ENCODE measurements around the gene PBRM1. TPM values are rescaled to one million over a fixed set of nuclear protein-coding genes. Genes with fewer than 3 reads are reported as not detected.

Gene PBRM1
- total and polyA plus RNA-seq, 2 experiments from 2014 or later: 57.5 to 72.5 TPM

DNA sequence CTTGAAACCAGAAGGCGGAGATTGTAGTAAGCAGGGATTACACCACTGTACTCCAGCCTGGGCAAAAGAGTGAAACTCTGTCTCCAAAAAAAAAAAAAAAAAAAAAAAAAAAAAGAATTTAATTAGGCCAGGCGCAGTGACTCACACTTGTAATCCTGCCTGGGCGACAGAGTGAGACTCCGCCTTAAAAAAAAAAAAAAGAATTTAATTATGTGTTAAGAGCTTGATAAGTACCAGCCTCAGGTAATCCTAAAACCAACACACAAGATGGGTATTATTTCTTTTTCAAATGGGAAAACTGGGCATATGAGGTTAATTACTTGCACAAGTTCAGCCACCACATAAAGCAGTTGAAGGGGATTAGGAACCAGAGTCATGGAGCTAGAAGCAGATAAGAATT lies 49.0 kb downstream of the PBRM1 start:
- Mint-ChIP-seq H3K4me3 (no peak overlapping the region), H3K9me3 (no peaks in the 10 kb centered on the region), H3K27ac (no peak overlapping the region), H3K27me3 (ENCODE audit: insufficient read depth, low read depth, poor library complexity) (peaks cover 3% of the 10 kb centered on the region), H3K4me1 (no peaks in the 10 kb centered on the region), H3K36me3 (ENCODE audit: low read depth) (peaks cover 46% of the 10 kb centered on the region)
- H3F3A ChIP-seq (replicated peaks; ENCODE audit: low read depth): no peaks in the 10 kb centered on the region
- H3K4me2 ChIP-seq: no peak overlapping the region
- H3K79me2 ChIP-seq (replicated peaks; ENCODE audit: insufficient read depth): no peaks in the 10 kb centered on the region
- no peak overlapping the region for H2AFZ ChIP-seq
- H3K9me2 ChIP-seq (ENCODE audit: insufficient read depth): no peaks in the 10 kb centered on the region
- H3K27me3 ChIP-seq (ENCODE audit: insufficient read depth): no peaks in the 10 kb centered on the region
- H4K20me1 ChIP-seq (replicated peaks; ENCODE audit: insufficient read depth): 0 out of 2 replicates have a peak, but pooled peaks cover 5% of the 10 kb centered on the region
- TF ChIP-seq CREB1 (CRISPR knock-in tag; IDR thresholded peaks at IDR 0.05; ENCODE audit: low read depth): no peak
- ATAC-seq (no peak), DNase-seq (ENCODE audit: low spot score) (peak; percentile 2)
- no peaks in the 10 kb centered on the region for H3K4me1 ChIP-seq (ENCODE audit: insufficient read depth)
- H3K27ac ChIP-seq (ENCODE audit: low read depth): peak overlapping the region; percentile 66
- peaks cover 25% of the 10 kb centered on the region for H3K36me3 ChIP-seq (ENCODE audit: insufficient read depth)
- no peak overlapping the region for H3K4me3 ChIP-seq

DNA sequence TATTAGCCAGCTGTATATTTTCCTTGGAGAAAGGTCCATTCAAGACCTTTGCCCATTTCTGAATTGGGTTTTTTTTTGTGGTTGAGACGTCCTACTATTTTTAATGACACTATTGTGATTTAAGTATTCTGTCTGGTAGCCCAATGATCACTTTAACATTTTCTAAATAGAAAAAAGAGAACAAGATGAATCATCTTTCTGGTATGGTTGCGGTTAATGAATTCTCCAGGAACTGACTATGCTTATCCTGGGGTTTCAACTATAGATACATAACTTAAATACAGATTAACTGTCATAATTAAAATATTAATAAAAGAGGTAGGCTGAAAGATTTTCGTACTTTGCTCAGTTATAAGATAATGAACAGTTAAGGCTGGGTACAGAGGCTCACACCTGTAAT lies 51.9 kb downstream of the PBRM1 start:
- no peaks in the 10 kb centered on the region for H3K9me2 ChIP-seq (ENCODE audit: insufficient read depth)
- H3K4me1 ChIP-seq (ENCODE audit: insufficient read depth): no peaks in the 10 kb centered on the region
- Mint-ChIP-seq H3K4me1 (no peaks in the 10 kb centered on the region), H3K4me3 (no peak overlapping the region), H3K36me3 (ENCODE audit: low read depth) (peaks cover 22% of the 10 kb centered on the region), H3K9me3 (no peaks in the 10 kb centered on the region), H3K27ac (no peak overlapping the region), H3K27me3 (ENCODE audit: insufficient read depth, low read depth, poor library complexity) (no peaks in the 10 kb centered on the region)
- H3K4me2 ChIP-seq: no peak overlapping the region
- DNase-seq (ENCODE audit: low spot score) (no peak), ATAC-seq (no peak)
- no peaks in the 10 kb centered on the region for H3K27me3 ChIP-seq (ENCODE audit: insufficient read depth)
- no peak overlapping the region for H2AFZ ChIP-seq
- no peaks in the 10 kb centered on the region for H3F3A ChIP-seq (replicated peaks; ENCODE audit: low read depth)
- no peak overlapping the region for H3K27ac ChIP-seq (ENCODE audit: low read depth)
- 0 out of 2 replicates have a peak, but pooled peaks cover 5% of the 10 kb centered on the region for H4K20me1 ChIP-seq (replicated peaks; ENCODE audit: insufficient read depth)
- no peaks in the 10 kb centered on the region for H3K79me2 ChIP-seq (replicated peaks; ENCODE audit: insufficient read depth)
- peaks cover 11% of the 10 kb centered on the region; the same call in 1 of the 2 replicates for H3K36me3 ChIP-seq (ENCODE audit: insufficient read depth)
- H3K4me3 ChIP-seq: no peak overlapping the region
- TF ChIP-seq ZNF114 (CRISPR knock-in tag; IDR thresholded peaks at IDR 0.05): no peak

DNA sequence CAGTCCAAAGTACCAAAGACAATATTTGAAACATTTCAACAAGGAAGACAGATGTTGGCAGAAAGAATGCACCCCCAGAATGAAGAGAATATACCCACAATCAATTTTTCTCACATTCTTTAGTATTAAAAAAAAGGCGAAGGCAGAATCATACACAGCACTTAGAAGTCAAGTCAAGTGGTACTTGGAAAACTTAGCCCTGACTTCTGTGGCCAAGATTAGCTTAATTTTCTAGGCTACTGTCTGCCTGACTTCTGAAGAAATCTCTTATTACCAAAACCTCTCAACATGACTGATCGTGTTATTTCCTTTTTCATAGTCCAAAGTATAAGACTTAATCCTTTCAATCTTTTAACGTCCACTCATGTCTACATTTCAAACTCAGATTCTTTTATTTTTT lies 60.7 kb downstream of the PBRM1 start:
- Histone ChIP-seq H3K79me2 (replicated peaks; ENCODE audit: insufficient read depth) (no peaks in the 10 kb centered on the region), H3K9me2 (ENCODE audit: insufficient read depth) (no peaks in the 10 kb centered on the region), H3K36me3 (ENCODE audit: insufficient read depth) (peaks cover 13% of the 10 kb centered on the region; the same call in 1 of the 2 replicates), H3K4me3 (no peak overlapping the region), H3F3A (replicated peaks; ENCODE audit: low read depth) (no peaks in the 10 kb centered on the region), H3K4me1 (ENCODE audit: insufficient read depth) (no peaks in the 10 kb centered on the region), H3K4me2 (no peak overlapping the region), H2AFZ (no peak overlapping the region), H3K27ac (ENCODE audit: low read depth) (no peak overlapping the region), H3K27me3 (ENCODE audit: insufficient read depth) (no peaks in the 10 kb centered on the region), H4K20me1 (replicated peaks; ENCODE audit: insufficient read depth) (peaks cover 3% of the 10 kb centered on the region; the same call in 1 of the 2 replicates)
- Mint-ChIP-seq H3K4me1 (no peaks in the 10 kb centered on the region), H3K36me3 (ENCODE audit: low read depth) (peaks cover 18% of the 10 kb centered on the region; the same call in 2 of the 3 replicates), H3K27me3 (ENCODE audit: insufficient read depth, low read depth, poor library complexity) (no peaks in the 10 kb centered on the region), H3K27ac (no peak overlapping the region), H3K9me3 (no peaks in the 10 kb centered on the region), H3K4me3 (no peak overlapping the region)
- ATAC-seq (no peak), DNase-seq (ENCODE audit: low spot score) (no peak)
- TF ChIP-seq POLR2AphosphoS5 (IDR thresholded peaks at IDR 0.05; ENCODE audit: low read depth): no peak
- TF ChIP-seq, protein P1, sequence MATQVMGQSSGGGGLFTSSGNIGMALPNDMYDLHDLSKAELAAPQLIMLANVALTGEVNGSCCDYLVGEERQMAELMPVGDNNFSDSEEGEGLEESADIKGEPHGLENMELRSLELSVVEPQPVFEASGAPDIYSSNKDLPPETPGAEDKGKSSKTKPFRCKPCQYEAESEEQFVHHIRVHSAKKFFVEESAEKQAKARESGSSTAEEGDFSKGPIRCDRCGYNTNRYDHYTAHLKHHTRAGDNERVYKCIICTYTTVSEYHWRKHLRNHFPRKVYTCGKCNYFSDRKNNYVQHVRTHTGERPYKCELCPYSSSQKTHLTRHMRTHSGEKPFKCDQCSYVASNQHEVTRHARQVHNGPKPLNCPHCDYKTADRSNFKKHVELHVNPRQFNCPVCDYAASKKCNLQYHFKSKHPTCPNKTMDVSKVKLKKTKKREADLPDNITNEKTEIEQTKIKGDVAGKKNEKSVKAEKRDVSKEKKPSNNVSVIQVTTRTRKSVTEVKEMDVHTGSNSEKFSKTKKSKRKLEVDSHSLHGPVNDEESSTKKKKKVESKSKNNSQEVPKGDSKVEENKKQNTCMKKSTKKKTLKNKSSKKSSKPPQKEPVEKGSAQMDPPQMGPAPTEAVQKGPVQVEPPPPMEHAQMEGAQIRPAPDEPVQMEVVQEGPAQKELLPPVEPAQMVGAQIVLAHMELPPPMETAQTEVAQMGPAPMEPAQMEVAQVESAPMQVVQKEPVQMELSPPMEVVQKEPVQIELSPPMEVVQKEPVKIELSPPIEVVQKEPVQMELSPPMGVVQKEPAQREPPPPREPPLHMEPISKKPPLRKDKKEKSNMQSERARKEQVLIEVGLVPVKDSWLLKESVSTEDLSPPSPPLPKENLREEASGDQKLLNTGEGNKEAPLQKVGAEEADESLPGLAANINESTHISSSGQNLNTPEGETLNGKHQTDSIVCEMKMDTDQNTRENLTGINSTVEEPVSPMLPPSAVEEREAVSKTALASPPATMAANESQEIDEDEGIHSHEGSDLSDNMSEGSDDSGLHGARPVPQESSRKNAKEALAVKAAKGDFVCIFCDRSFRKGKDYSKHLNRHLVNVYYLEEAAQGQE (IDR thresholded peaks at IDR 0.05; ENCODE audit: unreplicated experiment): no peak
- TF ChIP-seq, protein P2, sequence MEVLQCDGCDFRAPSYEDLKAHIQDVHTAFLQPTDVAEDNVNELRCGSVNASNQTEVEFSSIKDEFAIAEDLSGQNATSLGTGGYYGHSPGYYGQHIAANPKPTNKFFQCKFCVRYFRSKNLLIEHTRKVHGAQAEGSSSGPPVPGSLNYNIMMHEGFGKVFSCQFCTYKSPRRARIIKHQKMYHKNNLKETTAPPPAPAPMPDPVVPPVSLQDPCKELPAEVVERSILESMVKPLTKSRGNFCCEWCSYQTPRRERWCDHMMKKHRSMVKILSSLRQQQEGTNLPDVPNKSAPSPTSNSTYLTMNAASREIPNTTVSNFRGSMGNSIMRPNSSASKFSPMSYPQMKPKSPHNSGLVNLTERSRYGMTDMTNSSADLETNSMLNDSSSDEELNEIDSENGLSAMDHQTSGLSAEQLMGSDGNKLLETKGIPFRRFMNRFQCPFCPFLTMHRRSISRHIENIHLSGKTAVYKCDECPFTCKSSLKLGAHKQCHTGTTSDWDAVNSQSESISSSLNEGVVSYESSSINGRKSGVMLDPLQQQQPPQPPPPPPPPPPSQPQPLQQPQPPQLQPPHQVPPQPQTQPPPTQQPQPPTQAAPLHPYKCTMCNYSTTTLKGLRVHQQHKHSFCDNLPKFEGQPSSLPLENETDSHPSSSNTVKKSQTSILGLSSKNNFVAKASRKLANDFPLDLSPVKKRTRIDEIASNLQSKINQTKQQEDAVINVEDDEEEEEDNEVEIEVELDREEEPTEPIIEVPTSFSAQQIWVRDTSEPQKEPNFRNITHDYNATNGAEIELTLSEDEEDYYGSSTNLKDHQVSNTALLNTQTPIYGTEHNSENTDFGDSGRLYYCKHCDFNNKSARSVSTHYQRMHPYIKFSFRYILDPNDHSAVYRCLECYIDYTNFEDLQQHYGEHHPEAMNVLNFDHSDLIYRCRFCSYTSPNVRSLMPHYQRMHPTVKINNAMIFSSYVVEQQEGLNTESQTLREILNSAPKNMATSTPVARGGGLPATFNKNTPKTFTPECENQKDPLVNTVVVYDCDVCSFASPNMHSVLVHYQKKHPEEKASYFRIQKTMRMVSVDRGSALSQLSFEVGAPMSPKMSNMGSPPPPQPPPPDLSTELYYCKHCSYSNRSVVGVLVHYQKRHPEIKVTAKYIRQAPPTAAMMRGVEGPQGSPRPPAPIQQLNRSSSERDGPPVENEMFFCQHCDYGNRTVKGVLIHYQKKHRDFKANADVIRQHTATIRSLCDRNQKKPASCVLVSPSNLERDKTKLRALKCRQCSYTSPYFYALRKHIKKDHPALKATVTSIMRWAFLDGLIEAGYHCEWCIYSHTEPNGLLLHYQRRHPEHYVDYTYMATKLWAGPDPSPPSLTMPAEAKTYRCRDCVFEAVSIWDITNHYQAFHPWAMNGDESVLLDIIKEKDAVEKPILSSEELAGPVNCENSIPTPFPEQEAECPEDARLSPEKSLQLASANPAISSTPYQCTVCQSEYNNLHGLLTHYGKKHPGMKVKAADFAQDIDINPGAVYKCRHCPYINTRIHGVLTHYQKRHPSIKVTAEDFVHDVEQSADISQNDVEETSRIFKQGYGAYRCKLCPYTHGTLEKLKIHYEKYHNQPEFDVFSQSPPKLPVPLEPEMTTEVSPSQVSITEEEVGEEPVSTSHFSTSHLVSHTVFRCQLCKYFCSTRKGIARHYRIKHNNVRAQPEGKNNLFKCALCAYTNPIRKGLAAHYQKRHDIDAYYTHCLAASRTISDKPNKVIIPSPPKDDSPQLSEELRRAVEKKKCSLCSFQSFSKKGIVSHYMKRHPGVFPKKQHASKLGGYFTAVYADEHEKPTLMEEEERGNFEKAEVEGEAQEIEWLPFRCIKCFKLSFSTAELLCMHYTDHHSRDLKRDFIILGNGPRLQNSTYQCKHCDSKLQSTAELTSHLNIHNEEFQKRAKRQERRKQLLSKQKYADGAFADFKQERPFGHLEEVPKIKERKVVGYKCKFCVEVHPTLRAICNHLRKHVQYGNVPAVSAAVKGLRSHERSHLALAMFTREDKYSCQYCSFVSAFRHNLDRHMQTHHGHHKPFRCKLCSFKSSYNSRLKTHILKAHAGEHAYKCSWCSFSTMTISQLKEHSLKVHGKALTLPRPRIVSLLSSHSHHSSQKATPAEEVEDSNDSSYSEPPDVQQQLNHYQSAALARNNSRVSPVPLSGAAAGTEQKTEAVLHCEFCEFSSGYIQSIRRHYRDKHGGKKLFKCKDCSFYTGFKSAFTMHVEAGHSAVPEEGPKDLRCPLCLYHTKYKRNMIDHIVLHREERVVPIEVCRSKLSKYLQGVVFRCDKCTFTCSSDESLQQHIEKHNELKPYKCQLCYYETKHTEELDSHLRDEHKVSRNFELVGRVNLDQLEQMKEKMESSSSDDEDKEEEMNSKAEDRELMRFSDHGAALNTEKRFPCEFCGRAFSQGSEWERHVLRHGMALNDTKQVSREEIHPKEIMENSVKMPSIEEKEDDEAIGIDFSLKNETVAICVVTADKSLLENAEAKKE (CRISPR knock-in tag; IDR thresholded peaks at IDR 0.05): no peak
- TF ChIP-seq, protein P3, sequence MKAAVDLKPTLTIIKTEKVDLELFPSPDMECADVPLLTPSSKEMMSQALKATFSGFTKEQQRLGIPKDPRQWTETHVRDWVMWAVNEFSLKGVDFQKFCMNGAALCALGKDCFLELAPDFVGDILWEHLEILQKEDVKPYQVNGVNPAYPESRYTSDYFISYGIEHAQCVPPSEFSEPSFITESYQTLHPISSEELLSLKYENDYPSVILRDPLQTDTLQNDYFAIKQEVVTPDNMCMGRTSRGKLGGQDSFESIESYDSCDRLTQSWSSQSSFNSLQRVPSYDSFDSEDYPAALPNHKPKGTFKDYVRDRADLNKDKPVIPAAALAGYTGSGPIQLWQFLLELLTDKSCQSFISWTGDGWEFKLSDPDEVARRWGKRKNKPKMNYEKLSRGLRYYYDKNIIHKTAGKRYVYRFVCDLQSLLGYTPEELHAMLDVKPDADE (IDR thresholded peaks at IDR 0.05): no peak

All from GM23338 (cell line).